Loucy (cell line): ENCODE measurements around the gene RNF224.

Experiments
- H2AFZ ChIP-seq: fragments of 200-600 bp; sonication (generic); 2 replicates; pipeline ENCODE4 v1.6.0; 2016; ENCODE audit warnings: antibody characterized with exemption, mild to moderate bottlenecking, low read length, moderate library complexity
- H3F3A ChIP-seq: fragments of 200-600 bp; 2 replicates; pipeline ENCODE4 v1.6.0; 2016; ENCODE audit warnings: antibody characterized with exemption, low read depth, mild to moderate bottlenecking
- H3K27me3 ChIP-seq: fragments of 200-600 bp; sonication (generic); 2 replicates; pipeline ENCODE4 v1.6.1; 2014; ENCODE audit warnings: low read length, mild to moderate bottlenecking; ENCODE audit not compliant: insufficient read depth, poor library complexity, severe bottlenecking
- H3K36me3 ChIP-seq: fragments of 200-600 bp; sonication (generic); 2 replicates; pipeline ENCODE4 v1.6.1; 2016; ENCODE audit warnings: low read length; ENCODE audit not compliant: insufficient read depth
- H3K4me1 ChIP-seq: fragments of 200-600 bp; sonication (generic); 2 replicates; pipeline ENCODE4 v1.5.1; 2014; ENCODE audit warnings: low read length, mild to moderate bottlenecking; ENCODE audit not compliant: insufficient read depth, poor library complexity, severe bottlenecking
- H3K4me2 ChIP-seq: fragments of 200-600 bp; sonication (generic); 2 replicates; pipeline ENCODE4 v1.6.0; 2014; ENCODE audit warnings: antibody characterized with exemption, low read length, low read depth, mild to moderate bottlenecking; ENCODE audit not compliant: poor library complexity, severe bottlenecking
- H3K4me3 ChIP-seq: fragments of 200-600 bp; sonication (generic); 2 replicates; pipeline ENCODE4 v1.5.1; 2014; ENCODE audit warnings: low read length, mild to moderate bottlenecking, mixed read lengths; ENCODE audit not compliant: poor library complexity, severe bottlenecking
- H3K79me2 ChIP-seq: fragments of 200-600 bp; sonication (generic); 2 replicates; pipeline ENCODE4 v1.6.1; 2014; ENCODE audit warnings: low read length; ENCODE audit not compliant: insufficient read depth
- H3K9ac ChIP-seq: fragments of 200-600 bp; sonication (generic); 2 replicates; pipeline ENCODE4 v1.6.0; 2014; ENCODE audit warnings: mild to moderate bottlenecking, low read depth, low read length, moderate library complexity; ENCODE audit not compliant: poor library complexity, severe bottlenecking
- H3K9me2 ChIP-seq: fragments of 200-600 bp; sonication (generic); replicated peaks from 2 replicates; pipeline ENCODE4 v1.6.1; 2016; ENCODE audit warnings: low read depth, low read length, mixed read lengths
- H3K9me3 ChIP-seq: fragments of 200-600 bp; sonication (generic); 2 replicates; pipeline ENCODE4 v1.6.1; 2014; ENCODE audit warnings: mild to moderate bottlenecking, antibody characterized with exemption, low read length, low read depth; ENCODE audit not compliant: insufficient read depth
- H4K20me1 ChIP-seq: fragments of 200-600 bp; sonication (generic); 2 replicates; pipeline ENCODE4 v1.6.0; 2014; ENCODE audit warnings: antibody characterized with exemption, low read length, mild to moderate bottlenecking; ENCODE audit not compliant: insufficient read depth, poor library complexity, severe bottlenecking
- CTCF ChIP-seq: fragments of 200-600 bp; sonication (generic); conservative IDR thresholded peaks from 2 replicates; pipeline ENCODE4 v1.5.1; 2014; ENCODE audit warnings: mild to moderate bottlenecking, antibody characterized with exemption, low read length
- EZH2phosphoT487 ChIP-seq: fragments of 200-600 bp; IDR thresholded peaks from 2 replicates; pipeline ENCODE4 v1.6.1; 2018; ENCODE audit warnings: antibody characterized with exemption, mild to moderate bottlenecking, moderate library complexity, borderline replicate concordance

The RNF224 gene

DNA sequence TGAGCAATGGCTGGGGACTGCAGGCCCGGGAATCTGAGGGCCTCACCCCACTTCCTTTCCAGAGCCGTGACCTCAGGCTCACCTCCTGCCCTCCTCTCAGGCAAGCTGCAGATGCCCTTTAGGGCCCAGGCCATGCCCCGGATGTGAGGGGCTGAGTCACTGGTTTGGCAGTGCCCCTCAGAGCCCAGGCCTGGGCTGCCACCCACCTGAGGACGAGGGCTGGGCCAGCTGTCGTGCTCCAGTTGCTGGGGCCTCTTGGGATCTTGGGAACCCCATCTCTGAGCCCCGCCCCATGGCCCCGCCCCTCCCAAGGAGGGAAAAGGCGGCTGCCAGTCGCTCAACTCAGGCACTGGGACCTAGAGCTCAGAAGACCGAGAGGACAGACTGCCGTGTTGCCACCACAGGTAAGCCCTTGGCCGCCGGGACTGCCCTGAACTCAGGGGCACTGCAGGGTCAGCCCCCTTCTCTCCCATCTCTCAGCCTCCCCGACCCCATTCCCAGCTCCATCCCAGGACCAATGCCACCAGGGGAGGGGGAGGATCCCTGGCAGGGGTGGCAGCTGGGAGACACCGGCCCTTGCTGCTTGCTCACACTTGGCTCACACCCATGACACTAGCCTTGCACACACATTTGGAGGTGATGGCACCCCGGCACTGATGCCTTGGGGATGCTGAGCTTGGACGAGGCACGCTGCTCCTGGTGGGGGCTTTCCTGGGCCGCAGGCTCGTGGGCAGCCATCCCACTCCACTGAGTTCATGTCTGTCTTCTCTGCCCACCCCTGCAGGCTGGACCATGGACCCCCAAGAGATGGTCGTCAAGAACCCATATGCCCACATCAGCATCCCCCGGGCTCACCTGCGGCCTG is 2.2 kb upstream of the RNF224 start, which contains the start of gene CYSRT1:
Gene CYSRT1 (plus strand): TSS at position 345 of the 865 bp plus-strand sequence. CDS start 448 bp downstream, at position 793.
- Histone ChIP-seq H3K36me3 (no peaks in the 10 kb centered on the region), H4K20me1 (no peaks in the 10 kb centered on the region), H3K4me1 (peaks cover 21% of the 10 kb centered on the region), H3K4me3 (peak within 1 kb of the TSS; percentile 90), H3F3A (no peaks in the 10 kb centered on the region), H3K4me2 (peak within 1 kb of the TSS; percentile 98), H2AFZ (no peak within 1 kb of the TSS), H3K27me3 (no peaks in the 10 kb centered on the region), H3K9me3 (no peaks in the 10 kb centered on the region), H3K9ac (peak within 1 kb of the TSS; percentile 97), H3K79me2 (no peaks in the 10 kb centered on the region), H3K9me2 (no peaks in the 10 kb centered on the region)
- no peak for TF ChIP-seq EZH2phosphoT487
- TF ChIP-seq CTCF, result no peak

DNA sequence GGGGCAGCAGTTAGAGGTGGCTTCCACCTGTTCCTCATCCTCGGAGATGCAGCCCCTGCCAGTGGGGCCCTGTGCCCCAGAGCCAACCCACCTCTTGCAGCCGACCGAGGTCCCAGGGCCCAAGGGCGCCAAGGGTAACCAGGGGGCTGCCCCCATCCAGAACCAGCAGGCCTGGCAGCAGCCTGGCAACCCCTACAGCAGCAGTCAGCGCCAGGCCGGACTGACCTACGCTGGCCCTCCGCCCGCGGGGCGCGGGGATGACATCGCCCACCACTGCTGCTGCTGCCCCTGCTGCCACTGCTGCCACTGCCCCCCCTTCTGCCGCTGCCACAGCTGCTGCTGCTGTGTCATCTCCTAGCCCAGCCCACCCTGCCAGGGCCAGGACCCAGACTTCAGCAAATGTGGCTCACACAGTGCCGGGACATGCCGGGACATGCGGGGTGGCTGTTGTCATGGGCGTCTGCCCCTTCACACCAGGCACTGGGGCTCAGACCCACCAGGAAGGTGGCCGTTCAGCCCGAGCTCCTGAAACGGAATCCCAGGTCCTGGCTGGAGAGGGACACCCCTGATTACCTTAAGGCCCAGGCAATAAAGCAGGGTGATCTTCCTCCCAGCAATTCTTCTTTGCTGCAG is 1.5 kb upstream of the RNF224 start:
- Histone ChIP-seq H3K4me1 (peaks cover 21% of the 10 kb centered on the region), H2AFZ (no peak overlapping the region), H3K79me2 (no peaks in the 10 kb centered on the region), H3K4me3 (no peak overlapping the region), H3K9ac (peak overlapping the region; percentile 97), H3K4me2 (peak overlapping the region; percentile 98), H3F3A (no peaks in the 10 kb centered on the region), H3K9me2 (no peaks in the 10 kb centered on the region), H3K36me3 (no peaks in the 10 kb centered on the region), H3K27me3 (no peaks in the 10 kb centered on the region), H4K20me1 (no peaks in the 10 kb centered on the region), H3K9me3 (no peaks in the 10 kb centered on the region)
- no peak for TF ChIP-seq CTCF
- no peak for TF ChIP-seq EZH2phosphoT487

GRCh38 chr9:137226338-137227053 is 806 bp upstream of the RNF224 start:
- Histone ChIP-seq H3K4me3 (no peak overlapping the region), H2AFZ (no peak overlapping the region), H3K9ac (peak overlapping the region; percentile 36), H3K4me2 (no peak overlapping the region), H3K9me2 (no peaks in the 10 kb centered on the region), H3K79me2 (no peaks in the 10 kb centered on the region), H3K36me3 (no peaks in the 10 kb centered on the region), H3K4me1 (peaks cover 21% of the 10 kb centered on the region), H3K9me3 (no peaks in the 10 kb centered on the region), H3K27me3 (no peaks in the 10 kb centered on the region), H3F3A (no peaks in the 10 kb centered on the region), H4K20me1 (no peaks in the 10 kb centered on the region)
- TF ChIP-seq EZH2phosphoT487, result no peak
